Sigmoid colon (tissue), 4 donors: ENCODE results near the gene SLC22A3.

Experiments used
- EP300 ChIP-seq, 4 donors: sonication (generic); formaldehyde crosslinking; IDR thresholded peaks; one replicate each; pipeline ENCODE4 v1.6.1; 2017; ENCODE audit warnings: antibody characterized with exemption in 4 of 4
- POLR2A ChIP-seq, 2 donors: fragments of 450-650 bp; IDR thresholded peaks; one replicate each; pipeline ENCODE4 v1.6.1; 2016; ENCODE audit warnings: antibody characterized with exemption in 2 of 2, mild to moderate bottlenecking in 2 of 2, moderate library complexity in 2 of 2
- POLR2AphosphoS5 ChIP-seq, 4 donors: sonication (generic); formaldehyde crosslinking; IDR thresholded peaks; one replicate each; pipeline ENCODE4 v1.6.1; 2017; ENCODE audit warnings: antibody characterized with exemption in 4 of 4
- TF ChIP-seq, protein P1 (sequence below), 4 experiments: fragments of 450-650 bp in 3 of 4; fragments of 200-600 bp in 1 of 4; IDR thresholded peaks; one replicate each; pipeline ENCODE4 v1.5.1; 2016 to 2019; ENCODE audit warnings: antibody characterized with exemption in 4 of 4, mild to moderate bottlenecking in 3 of 4, moderate library complexity in 2 of 4

DNA sequence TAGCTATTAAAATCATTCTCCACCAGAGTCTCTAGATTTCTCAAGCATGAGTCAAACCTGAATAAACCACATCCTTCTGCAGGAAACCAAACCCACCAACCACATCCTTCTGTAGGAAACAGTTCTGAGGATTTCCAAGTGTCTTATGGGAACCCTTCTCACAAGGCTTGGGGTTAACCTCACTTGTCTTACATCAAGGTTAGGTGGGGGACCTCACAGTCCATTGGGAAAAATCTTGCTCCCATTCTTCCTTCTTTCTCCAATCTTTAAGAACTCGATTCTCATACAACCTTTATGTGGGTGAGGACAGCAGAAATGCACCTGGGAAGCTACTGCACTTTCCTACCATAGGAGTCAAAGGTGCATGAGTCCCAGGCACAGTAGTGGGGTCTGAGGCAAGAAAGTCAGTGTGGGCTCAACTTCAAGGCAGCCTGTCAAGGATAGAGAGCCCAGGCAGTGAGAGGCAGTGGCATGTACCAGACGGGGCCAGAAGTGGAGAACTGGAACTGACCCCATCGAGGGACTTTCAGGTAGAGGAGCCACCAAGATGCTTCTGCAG, 114.5 kb downstream of the SLC22A3 start:
- TF ChIP-seq, protein P1, sequence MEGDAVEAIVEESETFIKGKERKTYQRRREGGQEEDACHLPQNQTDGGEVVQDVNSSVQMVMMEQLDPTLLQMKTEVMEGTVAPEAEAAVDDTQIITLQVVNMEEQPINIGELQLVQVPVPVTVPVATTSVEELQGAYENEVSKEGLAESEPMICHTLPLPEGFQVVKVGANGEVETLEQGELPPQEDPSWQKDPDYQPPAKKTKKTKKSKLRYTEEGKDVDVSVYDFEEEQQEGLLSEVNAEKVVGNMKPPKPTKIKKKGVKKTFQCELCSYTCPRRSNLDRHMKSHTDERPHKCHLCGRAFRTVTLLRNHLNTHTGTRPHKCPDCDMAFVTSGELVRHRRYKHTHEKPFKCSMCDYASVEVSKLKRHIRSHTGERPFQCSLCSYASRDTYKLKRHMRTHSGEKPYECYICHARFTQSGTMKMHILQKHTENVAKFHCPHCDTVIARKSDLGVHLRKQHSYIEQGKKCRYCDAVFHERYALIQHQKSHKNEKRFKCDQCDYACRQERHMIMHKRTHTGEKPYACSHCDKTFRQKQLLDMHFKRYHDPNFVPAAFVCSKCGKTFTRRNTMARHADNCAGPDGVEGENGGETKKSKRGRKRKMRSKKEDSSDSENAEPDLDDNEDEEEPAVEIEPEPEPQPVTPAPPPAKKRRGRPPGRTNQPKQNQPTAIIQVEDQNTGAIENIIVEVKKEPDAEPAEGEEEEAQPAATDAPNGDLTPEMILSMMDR (IDR thresholded peaks at IDR 0.05) = no peak
- TF ChIP-seq POLR2A (IDR thresholded peaks at IDR 0.05) (no peak), EP300 (IDR thresholded peaks at IDR 0.05) (no peak), POLR2AphosphoS5 (IDR thresholded peaks at IDR 0.05) (no peak)
